Motor neuron (in vitro differentiated cells): ENCODE measurements around the gene EPHB4. TPM values are rescaled to one million over a fixed set of nuclear protein-coding genes. Genes with fewer than 3 reads are reported as not detected.
"Not testable (repeated sequence)": the region's sequence is repeated elsewhere in the genome, so short reads cannot be mapped to it uniquely, and the experiment has no call there.

Experiments used
- ATAC-seq, 8 experiments: fragments of 200-7000 bp; cut with Tn5 transposase; replicated peaks in 6 of 8; 2 replicates each; pipeline ENCODE4 v1.8.0; 2021; ENCODE audit warnings: mild to moderate bottlenecking in 8 of 8, moderate library complexity in 8 of 8
- H3K27ac ChIP-seq, 2 donors: fragments of 250-450 bp; sonication (Bioruptor Pico); 2 replicates each; pipeline ENCODE4 v1.9.0; 2021; ENCODE audit warnings: antibody characterized with exemption in 2 of 2, mild to moderate bottlenecking in 2 of 2, moderate library complexity in 1 of 2
- H3K4me1 ChIP-seq, 2 donors: fragments of 250-450 bp; sonication (Bioruptor Pico); replicated peaks in 1 of 2; 2 replicates each; pipeline ENCODE4 v1.6.1; 2021; ENCODE audit warnings: antibody characterized with exemption in 2 of 2, mild to moderate bottlenecking in 2 of 2, moderate library complexity in 1 of 2
- H3K4me3 ChIP-seq, 5 donors: fragments of 250-450 bp; sonication (Bioruptor Pico); 2 replicates each; pipeline ENCODE4 v1.9.0; 2021; ENCODE audit warnings: antibody characterized with exemption in 5 of 5, mild to moderate bottlenecking in 5 of 5, moderate library complexity in 4 of 5
- WGBS, 10 experiments: fragments of 450-650 bp; shearing (Covaris generic); methylation state at CpG; one replicate each; pipeline ENCODE4 v1.0.0; 2022; 5-methylcytosine and 5-hydroxymethylcytosine counted together
- in situ Hi-C, 9 experiments: fragments of 400-800 bp; cut with MboI; loops; one replicate each; pipeline ENCODE4 v1.15.0; 2021; ENCODE audit warnings: low sequenced_read_pairs in 9 of 9, low pct_unique_long_range_greater_than_20kb in 2 of 9; ENCODE audit not compliant: unreplicated experiment in 9 of 9
- total RNA-seq, 8 experiments: library from RNA; unstranded; fragments of 300-600 nt; gene quantifications; 2 replicates each; pipeline versions ENCODE4 v1.2.3 to v1.2.4, GENCODE V29; 2022

The EPHB4 gene
- total RNA-seq, 8 experiments from 2014 or later: 3.5 to 49.9 (median 17.1) TPM

GRCh38 chr7:100865372-100865911, 38.1 kb upstream of the EPHB4 start:
- Histone ChIP-seq H3K4me1 (peaks cover 12 to 21% of the 10 kb centered on the region in 2 donors), H3K27ac (no peak overlapping the region), H3K4me3 (no peak overlapping the region)
- in situ Hi-C loops: loop anchor here in 7 of 9 experiments (25.0 kb wide), 2 partner anchors 153 to 403 kb away; partner anchors contain the start of genes SPACDR (in 5 of the 7), EPO (in 4 of the 7) and POP7 (in 4 of the 7)
- ATAC-seq: peak in 1 of 8 experiments; percentile 46
- WGBS, 10 experiments: 15 to 100% (median 85%) methylated on average over 1 to 8 of the region's 17 CpGs; no CpG with 5 or more reads in 4 of the 10 experiments

- 75 to 94% (median 83%) methylated on average over 1 to 11 of the region's 12 CpGs; no CpG with 5 or more reads in 2 of the 10 experiments for WGBS, 10 experiments
- Histone ChIP-seq H3K27ac (no peak overlapping the region), H3K4me3 (no peak overlapping the region), H3K4me1 (peaks cover 12 to 21% of the 10 kb centered on the region in 2 donors)
- in situ Hi-C loops: loop anchor here in 7 of 9 experiments (25.0 kb wide), 2 partner anchors 152 to 402 kb away; partner anchors contain the start of genes SPACDR (in 5 of the 7), EPO (in 4 of the 7) and POP7 (in 4 of the 7)
- ATAC-seq: no peak
Observed at GRCh38 chr7:100864263-100864845, 37.0 kb upstream of the EPHB4 start.

- in situ Hi-C loops: loop anchor here in 7 of 9 experiments (25.0 kb wide), 2 partner anchors 151 to 401 kb away; partner anchors contain the start of genes SPACDR (in 5 of the 7), EPO (in 4 of the 7) and POP7 (in 4 of the 7)
- 88 to 100% (median 95%) methylated on average over 1 to 8 of the region's 10 CpGs; no CpG with 5 or more reads in 2 of the 10 experiments for WGBS, 10 experiments
- peaks cover 12 to 20% of the 10 kb centered on the region in 2 donors for H3K4me1 ChIP-seq
- no peak for ATAC-seq
- H3K4me3 ChIP-seq: no peak overlapping the region
- H3K27ac ChIP-seq: no peak overlapping the region
Observed at GRCh38 chr7:100863406-100863950, 36.2 kb upstream of the EPHB4 start.

GRCh38 chr7:100861616-100861985, 34.3 kb upstream of the EPHB4 start:
- Histone ChIP-seq H3K4me1 (peaks cover 2 to 4% of the 10 kb centered on the region in 2 donors), H3K27ac (no peak overlapping the region), H3K4me3 (no peak overlapping the region)
- no peak for ATAC-seq
- in situ Hi-C loops: loop anchor here in 7 of 9 experiments (25.0 kb wide), 2 partner anchors 149 to 399 kb away; partner anchors contain the start of genes SPACDR (in 5 of the 7), EPO (in 4 of the 7) and POP7 (in 4 of the 7)
- WGBS, 10 experiments: 95% methylated on average over 4 of the region's 14 CpGs; no CpG with 5 or more reads in 9 of the 10 experiments

GRCh38 chr7:100860702-100861615, 33.6 kb upstream of the EPHB4 start:
- H3K4me1 ChIP-seq: no peaks in the 10 kb centered on the region
- H3K27ac ChIP-seq: no peak overlapping the region
- no peak for ATAC-seq
- in situ Hi-C loops: loop anchor here in 7 of 9 experiments (25.0 kb wide), 2 partner anchors 149 to 399 kb away; partner anchors contain the start of genes SPACDR (in 5 of the 7), EPO (in 4 of the 7) and POP7 (in 4 of the 7)
- no peak overlapping the region for H3K4me3 ChIP-seq
- WGBS, 10 experiments: 83 to 100% (median 100%) methylated on average over 1 to 3 of the region's 18 CpGs; no CpG with 5 or more reads in 5 of the 10 experiments

GRCh38 chr7:100859856-100860255, 32.5 kb upstream of the EPHB4 start:
- Histone ChIP-seq H3K4me1 (no peaks in the 10 kb centered on the region), H3K27ac (no peak overlapping the region), H3K4me3 (no peak overlapping the region)
- WGBS, 10 experiments: 50 to 94% (median 88%) methylated on average over 4 to 13 of the region's 15 CpGs; no CpG with 5 or more reads in 2 of the 10 experiments
- in situ Hi-C loops: loop anchor here in 8 of 9 experiments (10.0 to 25.0 kb wide), 4 partner anchors 65 to 398 kb away; partner anchors contain the start of genes POP7 (in 6 of the 8), SPACDR (in 5 of the 8) and EPO (in 4 of the 8)
- no peak for ATAC-seq

GRCh38 chr7:100856871-100857282, 29.6 kb upstream of the EPHB4 start:
- Histone ChIP-seq H3K4me1 (peaks cover 4 to 6% of the 10 kb centered on the region in 2 donors), H3K4me3 (no peak overlapping the region), H3K27ac (no peak overlapping the region)
- no peak for ATAC-seq
- WGBS, 10 experiments: 80 to 100% (median 88%) methylated on average over 2 to 6 of the region's 16 CpGs; no CpG with 5 or more reads in 6 of the 10 experiments
- in situ Hi-C loops: loop anchor here in 8 of 9 experiments (10.0 to 25.0 kb wide), 4 partner anchors 62 to 395 kb away; partner anchors contain the start of genes POP7 (in 6 of the 8), SPACDR (in 5 of the 8) and EPO (in 4 of the 8)

GRCh38 chr7:100855515-100855914, 28.2 kb upstream of the EPHB4 start:
- H3K4me1 ChIP-seq: peaks cover 4 to 6% of the 10 kb centered on the region in 2 donors
- H3K27ac ChIP-seq: no peak overlapping the region
- ATAC-seq: no peak
- no peak overlapping the region for H3K4me3 ChIP-seq
- in situ Hi-C loops: loop anchor here in 8 of 9 experiments (10.0 to 25.0 kb wide), 4 partner anchors 61 to 393 kb away; partner anchors contain the start of genes POP7 (in 6 of the 8), SPACDR (in 5 of the 8) and EPO (in 4 of the 8)
- WGBS, 10 experiments: 40 to 100% (median 83%) methylated on average over 1 to 3 of the region's 10 CpGs; no CpG with 5 or more reads in 5 of the 10 experiments

GRCh38 chr7:100854899-100855298, 27.6 kb upstream of the EPHB4 start:
- WGBS, 10 experiments: 90 to 100% (median 93%) methylated on average over 1 to 7 of the region's 9 CpGs; no CpG with 5 or more reads in 5 of the 10 experiments
- in situ Hi-C loops: loop anchor here in 8 of 9 experiments (10.0 to 25.0 kb wide), 4 partner anchors 60 to 393 kb away; partner anchors contain the start of genes POP7 (in 6 of the 8), SPACDR (in 5 of the 8) and EPO (in 4 of the 8)

GRCh38 chr7:100854146-100854895, 27.0 kb upstream of the EPHB4 start:
- 100% methylated on average over 1 of the region's 14 CpGs; no CpG with 5 or more reads in 8 of the 10 experiments for WGBS, 10 experiments
- Histone ChIP-seq H3K4me3 (no peak overlapping the region), H3K27ac (no peak overlapping the region), H3K4me1 (peaks cover 4 to 6% of the 10 kb centered on the region in 2 donors)
- in situ Hi-C loops: loop anchor here in 8 of 9 experiments (10.0 to 25.0 kb wide), 4 partner anchors 60 to 392 kb away; partner anchors contain the start of genes POP7 (in 6 of the 8), SPACDR (in 5 of the 8) and EPO (in 4 of the 8)
- ATAC-seq: no peak

More at GRCh38 chr7:100854899-100855298, 27.6 kb upstream of the EPHB4 start:
- not testable (repeated sequence) for H3K4me3 ChIP-seq, ATAC-seq, H3K27ac ChIP-seq, H3K4me1 ChIP-seq
